GM21367 (cell line): ENCODE measurements around the gene KCTD15.
"Not testable (repeated sequence)": the region's sequence is repeated elsewhere in the genome, so short reads cannot be mapped to it uniquely, and the experiment has no call there.

ENCODE experiments used
- ATAC-seq: cut with Tn5 transposase; IDR thresholded peaks from one replicate; pipeline ENCODE4 v1.9.1; 2021; ENCODE audit not compliant: unreplicated experiment

KCTD15 gene

GRCh38 chr19:33813391-33814101 lies 16.9 kb downstream of the KCTD15 start:
- ATAC-seq = no peak

DNA sequence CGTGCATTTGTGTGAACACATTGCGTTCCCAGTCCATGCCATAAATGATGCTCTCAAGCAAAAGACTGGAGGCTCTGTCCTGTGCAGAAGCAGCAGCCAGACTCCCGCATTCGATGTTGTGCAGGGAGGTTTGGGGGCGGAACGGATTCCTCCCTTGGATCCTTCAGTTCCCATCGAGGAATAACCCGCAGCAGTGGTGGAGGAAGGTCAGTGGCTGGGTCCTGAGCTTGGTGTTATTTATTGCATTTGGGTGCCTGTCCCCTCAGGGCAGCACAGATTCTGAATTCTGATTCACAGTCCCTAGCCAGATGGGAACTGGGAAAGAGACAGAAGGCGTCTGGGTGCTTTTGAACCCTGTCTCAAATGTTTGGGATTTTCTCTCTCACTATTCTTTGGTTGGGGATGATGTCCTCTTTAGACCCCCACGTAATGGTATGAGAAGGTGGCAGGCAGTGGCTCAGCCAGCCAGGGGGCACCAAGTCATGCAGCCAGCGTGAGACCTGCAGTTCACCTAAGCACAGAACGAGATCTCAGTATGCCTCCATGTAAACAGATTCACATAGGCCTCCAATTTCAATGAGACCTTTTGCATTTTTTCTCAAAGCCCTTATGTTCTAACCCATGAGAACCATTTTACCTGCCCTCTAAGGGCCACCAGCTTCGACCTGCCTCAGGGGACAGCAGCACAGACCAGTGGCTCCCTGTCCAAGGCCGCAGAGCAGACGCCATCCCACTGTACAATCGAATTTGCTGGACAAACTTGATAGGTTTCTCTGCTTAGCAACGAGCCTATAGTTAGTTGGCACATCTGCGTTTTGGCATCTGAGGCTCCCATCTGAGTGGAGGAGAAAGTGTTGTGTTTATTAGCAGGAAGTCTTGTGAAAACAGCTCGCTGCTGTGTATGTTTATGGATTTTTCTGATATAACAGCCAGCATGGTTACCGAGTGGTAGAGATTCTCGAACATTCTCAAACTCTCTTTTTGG lies 17.8 kb downstream of the KCTD15 start:
- ATAC-seq = no peak

- ATAC-seq = no peak
These were observed 19.0 kb downstream of the KCTD15 start for GRCh38 chr19:33815380-33816340.

DNA sequence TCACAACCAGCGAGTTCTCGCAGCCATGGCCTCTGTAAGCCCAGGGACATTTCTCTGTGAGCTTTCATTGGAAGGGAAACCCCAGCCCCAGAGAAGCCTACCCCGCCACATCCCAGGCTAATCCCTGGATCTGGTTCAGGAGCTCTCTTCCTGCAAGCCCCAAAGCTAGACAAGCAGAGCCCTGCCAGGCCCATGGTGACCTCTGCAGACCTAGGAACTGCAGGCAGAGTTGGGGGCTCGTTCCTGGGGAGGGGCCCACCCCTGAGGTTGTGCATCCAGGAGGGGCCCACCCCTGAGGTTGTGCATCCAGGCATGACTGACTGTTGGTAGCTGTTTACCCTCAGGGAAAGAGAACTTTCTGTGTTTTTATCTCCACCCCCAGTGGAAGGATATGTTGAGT lies 21.7 kb downstream of the KCTD15 start:
- no peak for ATAC-seq

- ATAC-seq = not testable (repeated sequence)
These were observed 22.4 kb downstream of the KCTD15 start for GRCh38 chr19:33819078-33819477.

- no peak for ATAC-seq
These were observed 22.8 kb downstream of the KCTD15 start for GRCh38 chr19:33819506-33819879.

DNA sequence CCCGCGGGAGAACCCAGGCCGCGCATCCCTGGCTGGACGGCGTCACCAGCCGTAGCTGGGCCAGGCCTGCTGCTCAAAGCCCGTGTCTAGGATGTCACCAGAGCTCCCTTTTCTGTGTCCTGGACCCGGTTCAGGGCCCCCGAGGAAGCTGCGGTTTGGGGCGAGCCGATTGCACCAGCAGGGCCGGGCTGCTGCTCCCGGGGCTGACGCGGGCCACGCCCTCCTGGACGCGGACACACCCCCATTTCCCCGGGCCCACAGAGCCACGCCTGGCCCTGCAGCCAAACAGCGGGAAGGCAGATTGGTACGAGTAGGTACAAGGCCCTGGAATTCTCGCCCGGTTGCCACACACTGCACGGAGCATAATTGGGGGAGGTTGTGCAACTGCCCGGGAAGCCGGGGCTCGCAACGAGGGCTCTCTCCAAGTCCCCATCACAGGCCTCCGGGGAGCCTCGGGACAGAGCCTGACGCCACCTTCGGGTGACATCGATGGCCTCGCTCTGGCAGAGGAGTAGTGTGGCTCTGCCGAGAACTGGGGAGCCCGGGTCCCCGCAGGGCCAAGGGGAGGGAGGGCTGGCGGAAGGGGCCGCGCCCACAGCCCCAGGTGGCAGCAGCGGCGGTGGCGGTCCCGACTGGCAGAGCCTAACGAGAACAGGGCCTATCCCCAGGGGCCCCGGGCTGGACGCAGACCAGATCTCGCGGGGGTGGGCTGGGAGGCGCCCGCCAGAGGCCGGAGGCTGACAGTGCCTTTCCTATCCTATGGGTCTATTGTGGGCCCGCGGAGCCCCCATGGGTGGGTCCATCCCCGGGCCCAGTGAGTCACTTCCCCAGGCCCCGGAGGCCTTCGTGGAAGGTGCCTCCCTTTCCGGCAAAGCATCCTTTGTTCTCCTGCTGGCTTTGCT lies 23.5 kb downstream of the KCTD15 start:
- no peak for ATAC-seq

DNA sequence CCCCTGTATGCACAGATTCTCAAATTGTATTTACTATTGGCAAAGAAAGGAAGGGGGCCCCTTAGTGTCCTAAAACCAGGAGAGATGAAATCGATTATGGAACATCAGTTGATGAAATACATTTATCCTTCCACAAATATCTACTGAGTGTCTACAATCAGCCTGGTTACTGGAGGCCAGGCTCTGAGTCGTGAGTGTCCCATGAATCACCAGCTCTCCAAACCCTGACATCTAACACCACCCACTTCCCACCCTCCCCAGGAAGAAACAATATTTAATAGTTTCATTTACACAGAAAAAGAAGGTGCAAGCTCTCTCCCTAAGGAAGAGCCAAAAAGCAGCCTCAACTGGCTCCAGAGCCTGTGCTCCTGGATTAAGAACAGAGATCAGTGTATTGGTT lies 25.2 kb downstream of the KCTD15 start:
- ATAC-seq = no peak

DNA sequence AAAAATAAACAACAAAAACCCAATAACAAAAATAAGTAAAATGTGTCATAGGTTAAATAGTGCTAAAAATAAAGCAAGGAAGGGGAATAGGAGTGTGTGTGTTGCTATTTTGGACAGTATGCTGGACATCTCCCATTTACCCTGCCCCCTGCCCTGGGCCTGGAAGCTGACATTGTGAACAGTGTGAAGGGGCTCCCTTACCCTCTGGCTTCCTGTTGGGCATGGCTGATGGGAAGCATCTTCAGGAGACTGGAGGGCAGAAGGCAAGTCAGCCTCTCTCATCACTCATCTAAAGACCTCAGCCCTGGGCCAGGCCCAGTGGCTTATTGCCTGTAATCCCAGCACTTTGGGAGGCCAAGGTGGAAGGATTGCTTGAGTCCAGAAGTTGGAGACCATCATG lies 26.7 kb downstream of the KCTD15 start:
- no peak for ATAC-seq

GRCh38 chr19:33825556-33825955 lies 28.9 kb downstream of the KCTD15 start:
- no peak for ATAC-seq

DNA sequence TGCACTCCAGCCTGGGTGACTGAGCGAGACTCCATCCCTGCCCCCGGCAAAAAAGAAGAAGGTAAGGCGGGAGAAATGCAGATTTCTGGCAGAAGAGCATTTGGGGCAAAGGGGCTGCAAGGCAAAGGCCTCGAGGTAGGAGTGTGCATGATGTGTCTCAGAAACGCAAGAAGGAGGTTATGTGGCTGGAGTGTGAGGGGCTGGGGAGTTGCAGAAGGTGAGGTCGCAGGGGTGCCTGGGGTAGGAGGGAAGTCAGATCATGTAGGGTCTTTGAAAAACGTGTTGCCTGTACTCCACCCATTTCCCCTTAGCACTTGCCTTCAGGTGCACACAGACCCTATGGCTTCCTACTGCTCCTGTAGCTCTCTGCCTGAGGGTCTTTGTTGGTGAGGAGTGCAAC lies 29.9 kb downstream of the KCTD15 start:
- no peak for ATAC-seq

- ATAC-seq = no peak
These were observed 31.8 kb downstream of the KCTD15 start for GRCh38 chr19:33828266-33829075.

DNA sequence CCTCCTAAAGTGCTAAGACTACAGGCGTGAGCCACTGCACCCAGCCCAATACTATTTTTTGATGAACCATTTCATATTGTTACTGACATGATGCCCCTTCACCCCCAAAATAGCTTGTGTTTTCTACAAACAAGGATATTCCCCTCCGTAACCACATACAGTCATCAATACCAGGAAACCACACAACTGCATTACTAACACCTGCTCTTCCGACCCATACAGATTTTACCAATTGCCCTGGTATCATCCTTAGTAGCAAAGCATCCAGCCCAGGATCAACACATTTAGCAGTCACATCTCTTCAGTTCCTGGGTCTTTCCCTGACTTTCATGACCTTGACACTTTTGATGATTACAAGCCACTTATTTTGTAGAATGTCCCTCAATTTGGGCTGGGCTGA lies 33.6 kb downstream of the KCTD15 start:
- ATAC-seq = no peak

DNA sequence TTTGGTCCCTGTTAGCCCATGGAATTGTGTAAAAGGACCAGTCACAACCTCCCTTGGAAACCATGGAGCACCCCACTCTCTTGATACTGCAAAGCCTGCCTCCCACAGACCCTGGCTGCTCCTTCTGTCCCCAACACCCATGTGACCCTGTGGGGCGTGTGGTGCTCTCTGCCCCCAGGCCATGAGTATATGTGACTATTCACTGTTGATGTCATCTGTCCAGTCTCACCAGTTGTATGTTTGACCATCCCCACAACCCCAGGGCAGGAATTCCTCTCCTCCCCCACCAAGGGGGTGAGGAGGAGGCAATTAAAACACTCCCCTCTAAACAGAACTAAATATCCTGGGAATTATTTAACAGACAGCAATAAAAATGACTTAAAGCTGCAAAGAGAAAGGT lies 35.2 kb downstream of the KCTD15 start:
- ATAC-seq = no peak

GRCh38 chr19:33832633-33833032 lies 36.0 kb downstream of the KCTD15 start:
- no peak for ATAC-seq

DNA sequence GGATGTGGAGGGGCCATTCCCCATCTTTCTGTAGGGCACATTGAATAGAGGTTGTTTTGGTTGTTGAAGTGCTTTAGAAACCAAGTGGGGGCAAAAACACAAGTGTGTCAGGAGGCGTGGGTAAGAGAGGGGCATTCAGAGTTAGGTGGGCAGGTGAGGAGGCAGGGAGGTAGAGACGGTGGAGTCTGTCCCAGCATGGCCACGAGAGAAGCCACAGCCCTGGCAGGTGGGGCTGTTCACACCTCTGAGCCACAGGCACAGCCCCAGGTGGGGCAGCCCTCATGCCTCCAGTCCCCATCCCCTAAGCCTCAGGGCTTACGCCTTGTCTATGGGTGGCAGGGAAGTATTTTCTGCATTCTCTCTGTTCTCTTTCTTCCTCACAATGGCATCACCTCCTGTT lies 43.7 kb downstream of the KCTD15 start:
- ATAC-seq = no peak

DNA sequence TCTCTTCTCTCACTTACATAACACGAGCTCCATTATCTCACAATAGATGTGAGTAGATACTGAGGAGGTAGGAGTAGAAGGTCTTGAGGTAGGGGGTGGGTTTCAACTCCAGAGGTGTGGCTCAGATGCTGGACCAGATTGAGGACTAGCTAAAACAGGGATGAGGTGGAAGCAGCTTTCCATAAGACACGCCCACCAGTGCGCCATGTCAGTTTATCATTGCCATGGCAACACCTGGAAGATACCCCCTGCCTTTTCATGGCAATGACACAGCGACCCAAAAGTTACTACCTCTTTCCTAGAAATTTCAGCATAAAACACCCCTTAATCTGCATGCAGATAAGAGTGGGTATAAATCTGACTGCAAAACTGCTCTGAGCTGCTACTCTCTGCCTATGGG lies 44.1 kb downstream of the KCTD15 start:
- no peak for ATAC-seq

GRCh38 chr19:33841685-33842084 lies 45.0 kb downstream of the KCTD15 start:
- ATAC-seq = no peak

- no peak for ATAC-seq
These were observed 47.8 kb downstream of the KCTD15 start for GRCh38 chr19:33844478-33844877.
